Stimulated activated CD8-positive, alpha-beta memory T cell treated with anti-CD3 and anti-CD28 coated beads, Interleukin-2, amount 100 ng/mL, for 48 hours (primary cell): ENCODE data around the gene RSPO4.

ENCODE experiments used
- DNase-seq, 2 donors: peaks; one replicate each; pipeline ENCODE4 v3.0.0-alpha.2; 2020; ENCODE audit warnings: low read depth in 2 of 2

Gene RSPO4

DNA sequence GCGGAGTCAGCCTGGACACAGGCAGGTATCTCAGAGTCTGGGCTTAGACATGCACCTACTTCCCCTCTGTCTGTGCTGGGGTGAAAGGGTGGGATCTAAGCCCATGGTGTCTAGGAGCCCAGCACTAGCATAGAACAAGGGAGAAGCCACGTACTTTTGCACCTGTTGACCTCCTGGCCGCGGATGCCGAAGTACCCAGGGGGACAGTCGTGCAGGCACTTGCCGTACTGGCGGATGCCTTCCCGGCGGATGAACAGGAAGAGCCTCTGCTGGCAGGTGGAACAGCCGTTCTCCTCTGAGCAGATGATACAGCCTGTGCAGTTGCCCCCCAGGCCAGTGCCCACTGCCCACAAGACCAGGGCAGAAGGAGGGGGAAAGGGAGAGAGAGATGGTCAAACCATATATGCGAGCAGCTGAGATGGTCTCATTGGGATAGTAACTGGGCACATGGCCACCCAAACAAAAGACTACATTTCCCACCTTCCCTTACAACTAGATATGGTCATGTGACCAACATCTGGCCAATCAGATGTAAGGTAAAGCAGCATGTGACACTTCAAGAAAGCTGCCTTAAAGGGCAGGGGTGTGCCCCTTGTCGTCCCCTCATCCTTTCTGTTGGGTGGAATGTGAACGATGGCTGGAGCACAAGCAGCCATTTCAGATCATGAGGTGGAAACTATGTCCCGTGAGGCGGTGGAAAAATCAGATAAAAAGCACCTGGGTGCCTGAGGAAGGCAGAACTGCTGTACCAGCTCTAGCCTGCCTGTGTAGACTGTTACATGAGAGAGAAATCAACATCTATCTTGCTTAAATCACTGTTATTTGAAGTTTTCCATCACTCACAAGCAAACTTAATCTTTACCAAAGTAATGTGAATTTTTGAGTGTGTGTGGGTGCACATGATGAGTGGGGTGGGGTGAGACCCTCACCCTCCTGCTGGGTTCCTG, 34.0 kb downstream of the RSPO4 start:
- no peak for DNase-seq

DNA sequence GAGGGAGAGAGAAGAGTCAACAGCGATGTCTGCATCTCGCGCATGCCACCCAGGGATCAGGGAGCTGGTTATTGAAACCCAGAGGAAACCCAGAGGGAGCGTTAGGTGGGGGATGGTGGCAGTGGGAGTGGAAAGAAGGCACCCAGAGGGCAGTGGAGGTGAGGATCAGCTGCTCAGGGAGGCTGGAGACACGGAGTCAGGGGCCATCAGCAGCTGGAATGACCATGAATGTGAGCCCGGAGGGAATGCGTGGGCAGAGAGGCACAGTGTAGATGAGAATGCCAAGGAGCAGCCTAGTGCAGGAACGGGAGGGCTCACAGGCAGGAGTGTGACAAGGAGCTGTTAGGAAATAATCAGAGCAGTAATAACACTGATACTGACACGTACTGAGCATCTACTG, 36.2 kb downstream of the RSPO4 start:
- no peak for DNase-seq

DNA sequence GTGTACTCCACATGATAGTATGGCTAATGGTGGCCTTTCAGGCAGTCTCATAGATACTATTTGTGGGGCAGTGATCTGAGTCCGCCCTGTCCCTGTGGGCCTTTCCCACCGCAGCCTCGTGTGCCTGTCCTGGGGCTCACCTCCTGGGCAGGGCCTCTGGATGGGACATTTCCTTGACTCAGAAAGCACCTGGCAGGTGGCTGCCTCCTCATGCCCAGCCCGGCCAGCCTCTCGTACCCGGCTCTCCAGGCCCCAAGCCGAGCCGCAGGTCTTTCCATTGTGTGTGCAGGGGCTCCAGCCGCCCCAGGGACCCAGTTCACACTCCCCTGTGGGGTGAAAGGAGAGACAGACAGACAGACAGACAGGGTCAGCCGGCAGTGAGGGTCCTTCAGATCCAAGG, 38.3 kb downstream of the RSPO4 start:
- no peak for DNase-seq

DNA sequence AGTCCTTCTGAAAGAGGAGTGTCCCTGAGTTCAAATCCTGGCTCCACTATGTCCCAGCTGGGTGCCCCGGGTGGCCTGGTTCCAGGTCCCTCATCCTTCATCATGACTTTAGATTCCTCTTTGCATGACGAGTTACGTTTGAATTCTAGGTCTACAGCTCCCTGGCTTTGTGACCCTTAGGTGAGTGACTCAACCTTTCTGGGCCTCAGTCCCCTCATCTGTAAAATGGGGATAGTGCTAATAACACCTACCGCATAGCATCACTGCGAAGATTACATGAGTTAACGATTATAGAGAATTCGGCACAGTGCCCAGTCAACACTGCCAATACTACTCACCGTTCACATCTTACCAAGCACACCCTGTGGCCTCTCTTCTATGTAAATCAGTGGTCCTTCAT, 39.4 kb downstream of the RSPO4 start:
- no peak for DNase-seq

DNA sequence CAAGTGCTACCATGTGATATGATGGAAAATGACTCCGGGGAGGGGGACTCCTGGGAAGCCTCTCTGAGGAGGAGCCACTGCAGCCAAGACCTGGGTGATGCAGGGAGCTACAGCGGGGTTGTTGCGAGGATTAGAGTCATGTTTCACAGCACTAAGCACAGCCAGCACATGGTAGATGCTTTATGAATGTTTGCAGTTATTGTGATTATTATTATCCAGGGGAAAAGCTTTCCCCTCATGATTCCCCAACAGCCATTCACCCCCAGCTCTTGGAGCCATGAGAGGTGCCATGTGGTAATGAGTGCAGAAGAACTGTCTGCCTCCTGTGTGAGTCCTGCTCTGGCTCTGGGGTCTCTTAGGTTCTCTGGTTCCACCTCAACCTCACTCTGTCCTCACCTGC, 39.9 kb downstream of the RSPO4 start:
- DNase-seq: no peak

DNA sequence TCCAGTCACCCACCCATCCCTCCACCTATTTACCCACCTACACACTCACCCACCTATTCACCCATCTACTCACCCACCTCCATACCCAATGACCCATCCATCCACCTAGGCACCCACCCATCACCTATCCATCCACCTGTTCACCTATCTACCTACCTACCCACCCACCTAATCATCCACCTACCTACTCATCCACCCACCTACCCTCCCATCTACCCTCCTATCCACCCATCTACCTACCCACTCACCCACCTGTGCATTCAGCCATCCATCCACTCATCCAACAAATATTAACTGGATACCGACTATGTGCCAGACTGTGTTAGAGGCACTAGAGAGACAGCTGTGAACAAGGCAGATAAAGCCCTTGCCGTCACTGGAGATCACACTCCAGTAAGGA, 40.3 kb downstream of the RSPO4 start:
- DNase-seq: no peak

DNA sequence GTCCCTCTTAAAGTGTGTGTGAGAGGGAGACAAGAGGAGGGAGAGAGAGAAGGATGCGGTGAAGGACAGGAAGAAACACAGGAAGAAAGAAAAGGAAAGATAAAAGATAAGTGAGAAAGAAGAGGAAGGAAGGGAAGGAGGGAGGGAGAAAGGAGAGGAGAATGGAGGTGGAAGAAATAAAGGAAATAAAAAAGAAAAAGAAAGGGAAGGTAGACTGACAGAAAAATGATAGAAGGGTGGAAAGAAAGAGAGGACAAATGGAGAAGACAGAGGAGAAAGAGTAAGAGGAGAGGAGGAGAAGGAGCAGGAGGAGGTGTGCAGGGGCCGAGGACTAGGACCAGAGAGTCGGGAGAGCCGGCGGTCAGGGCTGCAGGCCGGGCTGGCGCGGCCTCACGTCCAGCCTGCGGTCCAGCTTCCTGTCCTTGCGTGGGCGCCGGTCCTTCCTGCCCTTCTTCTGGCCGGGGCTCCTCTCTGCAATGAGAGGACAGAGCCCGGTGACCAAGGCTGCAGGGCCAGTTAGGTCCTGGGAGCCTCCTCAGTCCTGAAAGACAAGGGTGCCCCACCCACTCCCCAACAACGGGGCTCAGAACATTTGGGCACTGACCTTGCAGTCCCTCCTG, 42.0 kb downstream of the RSPO4 start:
- DNase-seq: no peak

DNA sequence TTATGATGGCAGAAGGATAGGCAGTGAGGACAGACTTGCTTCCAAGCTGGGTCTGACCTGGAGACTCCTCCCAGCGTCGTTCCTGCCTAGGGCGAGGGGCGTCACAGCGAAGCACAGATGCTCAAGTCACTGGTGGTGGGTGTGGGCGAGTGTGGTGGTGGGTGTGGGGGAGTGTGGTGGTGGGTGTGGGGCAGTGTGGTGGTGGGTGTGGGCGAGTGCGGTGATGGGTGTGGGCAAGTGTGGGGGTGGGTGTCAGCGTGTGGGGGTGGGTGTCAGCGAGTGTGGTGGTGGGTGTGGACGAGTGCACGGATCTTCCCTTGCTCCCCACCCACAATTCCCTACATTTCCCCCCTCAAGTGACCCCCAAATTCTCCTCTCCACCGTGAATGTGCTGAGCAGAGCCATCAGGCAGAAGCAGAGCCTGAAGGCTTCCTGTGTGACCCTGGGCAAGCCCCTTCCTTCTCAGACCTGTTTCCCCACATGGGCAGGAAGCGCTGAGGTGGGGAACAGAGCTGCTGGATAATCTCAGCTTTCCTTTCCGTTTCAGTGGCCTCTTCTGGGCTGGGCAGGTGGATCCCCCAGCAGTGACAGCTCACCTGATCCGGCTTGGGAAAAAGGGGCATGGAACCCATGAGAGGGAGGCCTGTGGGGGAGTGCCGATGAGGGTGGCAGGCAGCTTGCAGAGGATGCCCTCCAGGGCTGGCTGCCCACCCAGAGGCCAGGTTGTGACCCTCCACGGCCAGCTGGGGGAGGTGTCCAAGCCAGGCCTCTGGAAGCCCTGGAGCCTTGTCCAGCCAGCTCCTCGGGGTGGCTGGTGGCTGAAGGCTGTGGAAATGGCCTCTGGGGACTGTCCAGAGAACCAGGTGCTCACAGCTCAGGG, 42.9 kb downstream of the RSPO4 start:
- no peak for DNase-seq

DNA sequence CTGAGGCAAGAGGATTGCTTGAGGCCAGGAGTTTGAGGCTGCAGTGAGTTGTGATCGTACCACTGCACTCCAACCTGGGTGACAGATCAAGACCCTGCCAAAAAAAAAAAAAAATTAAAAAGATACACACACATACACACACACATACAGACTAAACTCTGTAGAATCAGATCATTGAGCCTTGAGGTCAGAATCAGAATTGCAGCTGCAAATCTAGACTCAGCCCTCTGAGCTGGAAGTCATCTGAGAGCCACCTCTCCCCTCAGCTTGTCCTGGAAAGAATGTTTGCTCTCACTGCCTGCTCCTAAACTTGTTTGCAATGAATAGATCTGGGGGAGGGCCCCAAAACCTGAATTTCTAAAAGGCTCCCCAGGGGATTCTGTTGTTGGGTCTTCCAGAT, 44.6 kb downstream of the RSPO4 start:
- no peak for DNase-seq

DNA sequence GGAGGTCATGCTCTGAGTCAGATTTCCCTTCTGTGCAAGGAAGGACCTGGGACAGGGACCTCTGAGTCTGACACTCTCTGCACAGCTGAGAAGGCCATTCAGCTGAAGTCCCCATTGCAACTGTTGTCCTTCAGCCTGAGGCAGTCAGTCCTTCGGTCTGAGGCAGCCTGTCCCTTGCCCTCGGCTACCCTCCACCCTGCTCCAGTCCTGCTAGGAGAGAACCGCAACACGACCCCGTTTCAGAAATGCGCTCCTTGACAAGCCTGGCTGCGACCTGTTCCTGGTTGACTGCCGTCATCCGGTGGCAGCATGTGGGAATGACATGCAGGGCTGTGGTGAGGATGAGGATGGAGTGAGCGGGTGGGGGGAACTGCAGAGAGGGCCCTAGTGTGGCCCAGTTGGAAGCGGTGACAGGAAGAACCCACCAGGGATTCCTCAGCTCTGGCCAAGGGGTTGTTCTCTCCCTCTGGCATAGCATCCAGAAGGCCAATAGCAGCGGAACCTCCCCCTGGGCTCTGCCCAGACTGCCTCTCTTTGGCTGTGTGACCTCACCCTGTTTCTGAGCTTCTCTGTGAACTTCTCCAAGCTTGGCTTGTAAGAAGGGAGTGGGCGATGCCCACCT, 45.7 kb downstream of the RSPO4 start:
- DNase-seq: peak; percentile 49 to 66

DNA sequence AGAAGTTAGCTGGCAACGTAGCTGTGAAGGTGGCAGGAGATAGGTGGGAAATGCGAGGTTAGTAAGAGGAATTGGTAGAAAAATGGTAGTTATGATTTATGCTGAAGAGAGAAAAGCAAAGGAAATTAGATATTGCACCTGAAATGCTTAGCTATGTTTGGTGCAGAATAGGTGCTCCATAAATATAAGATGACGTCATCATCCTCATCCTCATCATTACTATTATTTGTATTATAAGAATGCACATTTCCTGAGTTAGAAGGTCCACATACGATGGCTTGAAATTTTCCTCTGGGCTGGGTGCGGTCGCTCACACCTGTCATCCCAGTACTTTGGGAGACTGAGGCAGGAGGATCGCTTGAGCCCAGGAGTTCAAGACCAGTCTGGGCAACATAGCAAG, 46.5 kb downstream of the RSPO4 start:
- DNase-seq: no peak

DNA sequence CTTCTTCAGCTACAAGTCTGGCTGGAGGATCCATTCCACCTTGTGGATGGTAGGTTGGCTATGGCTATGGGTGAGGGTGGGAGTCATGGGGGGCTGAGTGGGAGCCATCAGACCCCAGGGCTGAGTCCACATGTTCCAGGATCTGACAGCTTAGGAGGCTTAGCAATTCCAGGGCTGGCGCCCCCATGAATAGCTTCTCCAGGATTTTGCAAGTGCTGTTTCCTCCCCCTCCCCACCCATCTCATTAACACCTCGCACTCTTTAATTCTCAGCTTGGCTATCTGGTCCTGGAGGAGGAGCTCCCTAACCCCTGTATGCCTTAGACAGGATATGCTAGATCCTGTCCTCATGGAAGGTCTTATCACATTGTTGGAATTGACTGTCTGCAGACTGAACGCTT, 47.0 kb downstream of the RSPO4 start:
- DNase-seq: no peak

DNA sequence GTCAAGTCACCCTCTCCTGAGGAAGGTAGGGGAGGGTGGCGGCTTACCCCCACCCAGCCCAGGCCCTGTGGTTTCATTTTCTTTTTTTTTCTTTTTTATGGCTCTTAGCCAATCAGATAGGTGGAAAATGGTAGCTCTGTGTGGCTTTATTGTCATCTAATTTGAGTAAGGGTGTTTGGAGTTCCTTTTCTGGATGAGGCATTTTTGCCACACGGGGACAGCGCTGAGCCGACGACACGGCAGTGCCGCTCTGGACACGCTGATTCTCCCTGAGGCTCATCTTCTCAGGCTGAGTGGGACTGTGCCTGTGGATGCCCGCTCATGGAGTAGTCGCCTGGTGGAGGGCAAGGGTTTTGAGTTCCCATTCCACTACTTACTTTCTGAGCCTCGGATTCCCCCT, 48.4 kb downstream of the RSPO4 start:
- no peak for DNase-seq

DNA sequence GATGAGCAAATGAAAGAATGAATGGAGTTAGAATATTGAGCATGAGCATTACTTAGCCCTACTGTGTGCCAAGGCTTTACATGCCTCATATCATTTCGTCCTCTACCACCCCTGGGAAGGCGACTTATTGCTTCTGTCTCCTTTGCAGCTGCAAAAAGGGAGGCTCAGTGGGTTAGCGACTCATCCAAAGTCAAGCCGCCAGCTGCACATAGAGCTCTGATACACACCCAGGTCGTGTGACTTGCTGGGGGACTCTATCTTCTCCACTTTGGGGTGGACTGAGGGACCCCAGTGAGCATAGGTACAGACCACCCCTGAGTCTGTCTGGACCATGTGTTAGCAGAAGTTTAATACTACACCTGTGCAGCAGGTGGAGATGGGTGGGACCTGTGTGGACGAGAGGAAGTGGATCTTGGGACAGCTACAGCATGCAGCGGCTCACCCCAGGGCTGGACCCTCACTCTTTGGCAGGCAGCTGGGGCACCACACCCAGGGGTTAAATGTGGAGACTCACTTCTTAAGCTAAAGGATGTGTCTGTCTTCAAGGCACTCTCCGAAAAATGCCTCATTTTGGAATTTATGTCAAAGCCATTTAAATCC, 49.8 kb downstream of the RSPO4 start:
- DNase-seq: no peak

DNA sequence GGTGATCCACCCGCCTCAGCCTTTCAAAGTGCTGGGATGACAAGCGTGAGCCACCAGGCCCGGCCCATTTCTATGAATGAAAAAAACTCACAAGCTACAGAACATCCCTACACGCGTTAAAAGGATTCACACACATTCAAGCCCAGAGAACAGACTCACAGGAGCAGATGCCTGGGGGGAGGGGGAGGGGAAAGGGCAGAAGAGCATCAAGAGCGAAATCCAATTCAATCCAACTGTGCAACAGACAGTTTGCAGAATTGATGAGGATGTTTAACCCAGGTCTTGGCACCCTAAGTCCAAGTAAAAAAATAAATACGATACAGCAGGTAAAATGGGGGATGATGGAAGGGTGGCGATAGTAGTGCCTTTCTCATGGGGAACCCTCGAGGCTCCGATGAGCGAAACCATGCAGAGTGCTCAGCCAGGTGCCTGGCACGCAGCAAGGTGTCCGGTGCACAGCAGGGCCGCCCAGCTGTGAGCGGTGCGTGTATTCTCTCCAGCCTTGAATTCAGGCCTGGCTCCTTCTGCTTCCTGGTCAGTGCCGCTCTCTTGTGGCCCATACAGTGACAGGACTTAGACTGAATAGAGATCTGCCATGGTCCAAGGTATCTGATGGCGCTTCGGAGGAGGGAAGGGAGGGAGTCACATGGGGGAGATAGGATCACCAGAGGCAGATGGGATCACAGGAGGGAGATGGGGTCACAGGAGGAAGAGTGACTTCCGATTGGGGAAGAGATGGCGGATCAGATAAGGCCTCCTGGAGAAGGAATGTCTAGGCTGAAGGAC, 50.5 kb downstream of the RSPO4 start:
- no peak for DNase-seq

DNA sequence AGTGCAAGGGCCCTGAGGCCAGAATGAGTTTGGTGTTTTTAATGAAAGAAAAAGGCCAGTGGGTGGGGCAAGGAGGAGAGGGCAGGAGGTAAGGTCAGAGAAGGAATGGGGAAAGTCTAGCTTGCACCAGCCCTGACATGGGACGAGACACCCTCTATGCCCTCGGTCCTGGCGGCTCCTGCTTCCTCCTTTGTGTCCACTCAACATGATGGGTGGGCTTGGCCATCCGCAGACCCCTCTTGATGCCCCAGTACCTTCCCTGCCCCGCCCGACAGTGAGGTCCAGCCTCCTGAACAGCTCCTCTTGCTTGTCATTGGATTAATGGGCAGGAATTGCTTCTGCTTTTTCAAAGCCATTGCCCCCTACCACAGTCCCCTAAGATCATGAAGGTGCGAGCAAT, 52.4 kb downstream of the RSPO4 start:
- no peak for DNase-seq

DNA sequence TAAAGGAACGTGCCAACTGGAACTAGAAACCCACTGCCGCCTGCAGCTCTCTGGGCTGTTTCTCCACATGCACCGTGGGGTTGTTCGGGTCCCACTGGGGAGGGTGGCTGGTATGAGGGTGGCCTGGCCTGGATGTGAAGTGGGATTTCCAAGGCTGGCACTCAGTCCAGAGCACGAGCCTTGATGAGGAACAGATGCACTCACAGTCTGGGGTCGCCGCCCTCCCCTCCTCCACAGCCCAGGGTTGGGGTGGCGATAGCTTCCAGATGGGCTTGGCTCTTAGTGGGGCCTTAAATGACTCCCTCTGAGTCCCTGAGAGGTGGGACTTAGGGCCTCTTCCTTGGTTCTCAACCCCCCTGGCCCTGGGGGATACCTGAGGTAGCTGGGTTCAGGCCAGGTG, 55.3 kb downstream of the RSPO4 start:
- no peak for DNase-seq

DNA sequence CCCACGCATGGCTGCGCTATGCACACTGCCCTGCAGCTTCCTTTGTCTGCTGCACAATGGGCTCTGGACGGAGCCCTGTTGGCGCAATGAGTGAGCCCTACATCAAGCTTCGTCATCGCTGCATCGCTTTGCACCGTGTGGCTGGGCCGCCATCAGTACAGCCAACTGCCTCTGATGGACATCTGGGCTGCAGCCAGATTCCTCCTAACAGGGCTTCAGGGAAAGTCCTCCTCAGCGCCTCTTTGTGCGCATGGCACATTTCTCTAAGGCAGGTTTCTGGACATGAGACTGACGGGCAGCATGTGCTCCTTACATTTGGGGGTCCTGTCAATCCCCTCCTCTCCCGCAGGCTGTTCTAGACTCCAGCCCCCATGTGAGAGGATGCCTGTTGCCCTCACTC, 56.3 kb downstream of the RSPO4 start:
- DNase-seq: no peak

DNA sequence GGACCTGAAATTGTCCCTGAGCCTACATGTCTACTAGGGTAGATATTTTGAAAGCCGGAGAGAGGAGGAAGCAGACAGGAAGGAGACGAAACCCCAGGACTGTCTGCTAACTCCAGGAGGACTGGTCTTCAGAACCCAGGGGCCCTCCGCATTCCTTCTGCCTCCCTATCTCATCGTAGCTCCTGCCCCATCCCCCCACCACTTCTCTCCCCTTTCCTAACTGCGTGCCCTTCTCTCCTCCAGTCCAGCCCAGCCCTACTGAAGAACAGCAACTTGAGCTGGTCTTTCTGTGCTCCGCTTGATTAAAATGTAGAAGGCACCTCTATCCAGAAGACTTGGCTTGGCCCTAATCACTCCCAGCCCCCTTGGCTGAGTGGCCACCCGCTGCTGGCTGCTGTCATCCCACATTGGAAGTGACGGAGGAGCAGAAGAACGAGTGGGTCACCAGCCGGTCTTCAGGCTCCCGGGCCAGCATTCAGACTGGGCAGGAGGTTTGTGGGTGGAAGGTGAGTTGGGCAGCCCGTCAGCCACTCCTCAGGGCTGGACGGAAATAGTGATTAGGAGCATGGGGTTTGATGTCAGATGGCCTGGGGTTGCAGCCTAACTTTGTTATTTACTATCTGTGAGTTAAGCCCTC, 57.2 kb downstream of the RSPO4 start:
- DNase-seq: no peak

DNA sequence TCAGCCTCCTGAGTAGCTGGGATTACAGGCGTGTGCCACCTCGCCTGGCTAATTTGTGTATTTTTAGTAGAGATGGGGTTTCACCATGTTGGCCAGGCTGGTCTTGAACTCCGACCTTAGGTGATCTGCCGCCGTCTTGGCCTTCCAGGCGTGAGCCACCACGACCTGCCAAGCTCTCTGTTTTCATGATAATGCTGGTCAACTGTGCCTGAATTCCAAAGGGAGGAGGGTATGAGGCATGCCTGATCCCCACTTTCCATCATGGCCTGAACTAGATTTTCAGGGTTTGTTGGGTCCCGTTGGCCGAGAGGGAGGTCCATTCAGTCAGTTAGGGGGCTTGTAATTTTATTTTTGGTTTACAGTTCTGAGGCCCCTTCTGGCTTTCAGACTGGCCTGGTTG, 58.0 kb downstream of the RSPO4 start:
- DNase-seq: no peak
